Stimulated activated naive B cell treated with anti-CD40 and anti-IgM and Interleukin-4, amounts not matched to agents 10 μg/mL and 1 μg/mL and 100 μg/mL, for 72 hours (primary cell): Measurements from ENCODE around the gene PLSCR2.
"Not testable (repeated sequence)": the region's sequence is repeated elsewhere in the genome, so short reads cannot be mapped to it uniquely, and the experiment has no call there.

Experiments
- ATAC-seq, 2 donors: fragments of 150-1000 bp; cut with Tn5 transposase; replicated peaks; 2 replicates each; pipeline ENCODE4 v1.10.0; 2021; ENCODE audit warnings: moderate library complexity in 1 of 2
- DNase-seq: peaks from one replicate; pipeline ENCODE4 v3.0.0; 2021
- H3K27ac Mint-ChIP-seq: one replicate; pipeline ENCODE4 v1.8.0; 2022; ENCODE audit warnings: mild to moderate bottlenecking, mixed read lengths
- H3K27me3 Mint-ChIP-seq, 2 donors: one replicate each; pipeline ENCODE4 v1.8.0; 2022; ENCODE audit warnings: mixed read lengths in 2 of 2
- H3K36me3 Mint-ChIP-seq, 2 donors: one replicate each; pipeline ENCODE4 v1.8.0; 2022; ENCODE audit warnings: mixed read lengths in 2 of 2, mild to moderate bottlenecking in 1 of 2
- H3K4me1 Mint-ChIP-seq, 2 donors: one replicate each; pipeline ENCODE4 v1.8.0; 2022; ENCODE audit warnings: mixed read lengths in 2 of 2, mild to moderate bottlenecking in 1 of 2
- H3K4me3 Mint-ChIP-seq, 2 donors: one replicate each; pipeline ENCODE4 v1.8.0; 2022; ENCODE audit warnings: mild to moderate bottlenecking in 2 of 2, mixed read lengths in 2 of 2, moderate library complexity in 1 of 2
- H3K9me3 Mint-ChIP-seq, 2 donors: one replicate each; pipeline ENCODE4 v1.8.0; 2022; ENCODE audit warnings: mixed read lengths in 2 of 2, mild to moderate bottlenecking in 1 of 2

The PLSCR2 gene

GRCh38 chr3:146468671-146469149 is 651 bp downstream of the PLSCR2 start:
- Mint-ChIP-seq H3K36me3 (no peaks in the 10 kb centered on the region), H3K9me3 (no peaks in the 10 kb centered on the region), H3K27ac (peak overlapping the region; percentile 81), H3K4me3 (peak overlapping the region; percentile 85 to 88), H3K4me1 (peaks cover 0 to 14% of the 10 kb centered on the region in 2 donors), H3K27me3 (no peaks in the 10 kb centered on the region)
- no peak for ATAC-seq
- DNase-seq: no peak

- H3K27me3 Mint-ChIP-seq: no peaks in the 10 kb centered on the region
- no peaks in the 10 kb centered on the region for H3K9me3 Mint-ChIP-seq
- H3K4me1 Mint-ChIP-seq: peaks cover 0 to 14% of the 10 kb centered on the region in 2 donors
- H3K36me3 Mint-ChIP-seq: no peaks in the 10 kb centered on the region
- no peak overlapping the region for H3K27ac Mint-ChIP-seq
- ATAC-seq (no peak), DNase-seq (no peak)
- H3K4me3 Mint-ChIP-seq: no peak overlapping the region
These were observed 1.1 kb downstream of the PLSCR2 start for GRCh38 chr3:146468234-146468633.

GRCh38 chr3:146466604-146467003 is 2.8 kb downstream of the PLSCR2 start:
- no peak overlapping the region for H3K27ac Mint-ChIP-seq
- H3K27me3 Mint-ChIP-seq: no peaks in the 10 kb centered on the region
- H3K4me3 Mint-ChIP-seq: no peak overlapping the region
- ATAC-seq (no peak), DNase-seq (no peak)
- no peaks in the 10 kb centered on the region for H3K9me3 Mint-ChIP-seq
- H3K4me1 Mint-ChIP-seq: peaks cover 0 to 14% of the 10 kb centered on the region in 2 donors
- H3K36me3 Mint-ChIP-seq: no peaks in the 10 kb centered on the region

GRCh38 chr3:146465693-146466465 is 3.5 kb downstream of the PLSCR2 start:
- no peaks in the 10 kb centered on the region for H3K9me3 Mint-ChIP-seq
- H3K27me3 Mint-ChIP-seq: no peaks in the 10 kb centered on the region
- H3K4me1 Mint-ChIP-seq: peaks cover 0 to 14% of the 10 kb centered on the region in 2 donors
- DNase-seq: no peak
- H3K4me3 Mint-ChIP-seq: no peak overlapping the region
- no peaks in the 10 kb centered on the region for H3K36me3 Mint-ChIP-seq
- no peak for ATAC-seq
- H3K27ac Mint-ChIP-seq: no peak overlapping the region

GRCh38 chr3:146464783-146465182 is 4.6 kb downstream of the PLSCR2 start:
- no peaks in the 10 kb centered on the region for H3K9me3 Mint-ChIP-seq
- no peak overlapping the region for H3K27ac Mint-ChIP-seq
- H3K4me3 Mint-ChIP-seq: no peak overlapping the region
- DNase-seq (no peak), ATAC-seq (no peak)
- no peaks in the 10 kb centered on the region for H3K36me3 Mint-ChIP-seq
- no peaks in the 10 kb centered on the region for H3K27me3 Mint-ChIP-seq
- H3K4me1 Mint-ChIP-seq: peaks cover 0 to 8% of the 10 kb centered on the region in 2 donors

GRCh38 chr3:146464005-146464595 is 5.3 kb downstream of the PLSCR2 start:
- H3K36me3 Mint-ChIP-seq: no peaks in the 10 kb centered on the region
- no peak for DNase-seq
- H3K4me1 Mint-ChIP-seq: peaks cover 0 to 3% of the 10 kb centered on the region in 2 donors
- no peak overlapping the region for H3K27ac Mint-ChIP-seq
- H3K4me3 Mint-ChIP-seq: no peak overlapping the region
- no peaks in the 10 kb centered on the region for H3K9me3 Mint-ChIP-seq
- no peak for ATAC-seq
- H3K27me3 Mint-ChIP-seq: no peaks in the 10 kb centered on the region

- DNase-seq: no peak
- no peaks in the 10 kb centered on the region for H3K36me3 Mint-ChIP-seq
- H3K9me3 Mint-ChIP-seq: no peaks in the 10 kb centered on the region
- H3K27ac Mint-ChIP-seq: no peak overlapping the region
- ATAC-seq: no peak
- H3K4me1 Mint-ChIP-seq: peaks cover 0 to 3% of the 10 kb centered on the region in 2 donors
- H3K4me3 Mint-ChIP-seq: no peak overlapping the region
- H3K27me3 Mint-ChIP-seq: no peaks in the 10 kb centered on the region
These were observed 14.6 kb downstream of the PLSCR2 start for GRCh38 chr3:146454796-146455195.

- ATAC-seq (peak in 1 of 2 donors; percentile 39), DNase-seq (no peak)
- Mint-ChIP-seq H3K9me3 (peaks cover 10 to 12% of the 10 kb centered on the region in 2 donors), H3K36me3 (peaks cover 0 to 7% of the 10 kb centered on the region in 2 donors), H3K27ac (no peak overlapping the region), H3K4me1 (peaks cover 2 to 7% of the 10 kb centered on the region in 2 donors), H3K4me3 (no peak overlapping the region), H3K27me3 (peaks cover 4 to 9% of the 10 kb centered on the region in 2 donors)
These were observed 19.7 kb downstream of the PLSCR2 start for GRCh38 chr3:146449613-146450012.

GRCh38 chr3:146449076-146449475 is 20.3 kb downstream of the PLSCR2 start:
- Mint-ChIP-seq H3K4me3 (no peak overlapping the region), H3K27me3 (peaks cover 8 to 12% of the 10 kb centered on the region in 2 donors)

GRCh38 chr3:146446026-146446425 is 23.3 kb downstream of the PLSCR2 start:
- H3K4me3 Mint-ChIP-seq: no peak overlapping the region
- no peak for ATAC-seq
- H3K27ac Mint-ChIP-seq: no peak overlapping the region
- peaks cover 10 to 15% of the 10 kb centered on the region in 2 donors for H3K9me3 Mint-ChIP-seq
- peaks cover 8 to 12% of the 10 kb centered on the region in 2 donors for H3K27me3 Mint-ChIP-seq
- H3K4me1 Mint-ChIP-seq: peaks cover 2 to 7% of the 10 kb centered on the region in 2 donors
- no peak for DNase-seq
- H3K36me3 Mint-ChIP-seq: peaks cover 0 to 7% of the 10 kb centered on the region in 2 donors

More at GRCh38 chr3:146449076-146449475, 20.3 kb downstream of the PLSCR2 start:
- ATAC-seq (no peak), DNase-seq (no peak)
- Mint-ChIP-seq H3K4me1 (peaks cover 2 to 7% of the 10 kb centered on the region in 2 donors), H3K9me3 (peaks cover 10 to 15% of the 10 kb centered on the region in 2 donors), H3K27ac (no peak overlapping the region), H3K36me3 (peaks cover 0 to 7% of the 10 kb centered on the region in 2 donors)

- DNase-seq, H3K4me1 Mint-ChIP-seq: not testable (repeated sequence)
These were observed 29.1 kb downstream of the PLSCR2 start for GRCh38 chr3:146440310-146440709.

GRCh38 chr3:146432066-146432465 is 37.3 kb downstream of the PLSCR2 start:
- Mint-ChIP-seq H3K36me3 (no peaks in the 10 kb centered on the region), H3K4me1 (no peaks in the 10 kb centered on the region), H3K27me3 (peaks cover 0 to 5% of the 10 kb centered on the region in 2 donors), H3K9me3 (peaks cover 5% of the 10 kb centered on the region in 2 donors), H3K4me3 (no peak overlapping the region), H3K27ac (no peak overlapping the region)
- no peak for DNase-seq
- no peak for ATAC-seq

More at GRCh38 chr3:146440310-146440709, 29.1 kb downstream of the PLSCR2 start:
- not testable (repeated sequence) for H3K36me3 Mint-ChIP-seq, H3K4me3 Mint-ChIP-seq, ATAC-seq, H3K27ac Mint-ChIP-seq, H3K9me3 Mint-ChIP-seq
- H3K27me3 Mint-ChIP-seq: peaks cover 15 to 18% of the 10 kb centered on the region in 2 donors

- DNase-seq (no peak), ATAC-seq (no peak)
- Mint-ChIP-seq H3K27ac (no peak overlapping the region), H3K27me3 (peaks cover 0 to 6% of the 10 kb centered on the region in 2 donors), H3K9me3 (peaks cover 3 to 5% of the 10 kb centered on the region in 2 donors), H3K4me3 (no peak overlapping the region), H3K4me1 (no peaks in the 10 kb centered on the region), H3K36me3 (no peaks in the 10 kb centered on the region)
These were observed 38.1 kb downstream of the PLSCR2 start for GRCh38 chr3:146431240-146431639.

- H3K4me1 Mint-ChIP-seq: peaks cover 0 to 2% of the 10 kb centered on the region in 2 donors
- peaks cover 4 to 5% of the 10 kb centered on the region in 2 donors for H3K9me3 Mint-ChIP-seq
- DNase-seq: no peak
- H3K27me3 Mint-ChIP-seq: peaks cover 0 to 9% of the 10 kb centered on the region in 2 donors
- no peaks in the 10 kb centered on the region for H3K36me3 Mint-ChIP-seq
- H3K4me3 Mint-ChIP-seq: no peak overlapping the region
- H3K27ac Mint-ChIP-seq: no peak overlapping the region
- no peak for ATAC-seq
These were observed 44.0 kb downstream of the PLSCR2 start for GRCh38 chr3:146425341-146425740.
